Transverse colon (tissue), 4 donors: ENCODE measurements around the gene C10orf71. TPM values are rescaled to one million over a fixed set of nuclear protein-coding genes. Genes with fewer than 3 reads are reported as not detected.

Experiments
- DNase-seq: peaks from one replicate; pipeline ENCODE4 v3.0.0-alpha.2; 2019
- H3K27ac ChIP-seq, 4 donors: fragments of 200-600 bp; sonication (generic); 2 replicates each; pipeline ENCODE4 v1.5.1; 2016 to 2018; ENCODE audit warnings: inconsistent platforms in 4 of 4
- H3K27me3 ChIP-seq: fragments of 200-600 bp; sonication (generic); 2 replicates; pipeline ENCODE4 v1.5.1; 2017; ENCODE audit warnings: inconsistent platforms
- H3K36me3 ChIP-seq, 4 donors: fragments of 200-600 bp; sonication (generic); 2 replicates each; pipeline ENCODE4 v1.5.1; 2017 to 2019; ENCODE audit warnings: inconsistent platforms in 4 of 4
- H3K4me1 ChIP-seq, 4 donors: fragments of 200-600 bp; sonication (generic); 2 replicates each; pipeline ENCODE4 v1.5.1; 2017 to 2020; ENCODE audit warnings: inconsistent platforms in 4 of 4
- H3K4me3 ChIP-seq, 4 donors: fragments of 200-600 bp; sonication (generic); 1 replicate in 1 of 4; 2 replicates in 3 of 4; pipeline versions ENCODE4 v1.5.1 to v1.6.1; 2017 to 2019; ENCODE audit warnings: inconsistent platforms in 4 of 4
- H3K9me3 ChIP-seq, 2 donors: fragments of 200-600 bp; sonication (generic); 2 replicates each; pipeline ENCODE4 v1.5.1; 2017 to 2019; ENCODE audit warnings: inconsistent platforms in 2 of 2
- EP300 ChIP-seq: sonication (generic); formaldehyde crosslinking; IDR thresholded peaks from one replicate; pipeline ENCODE4 v1.6.1; 2017; ENCODE audit warnings: antibody characterized with exemption, low read depth
- POLR2A ChIP-seq: fragments of 450-650 bp; IDR thresholded peaks from one replicate; pipeline ENCODE4 v1.6.1; 2016; ENCODE audit warnings: antibody characterized with exemption, mild to moderate bottlenecking, moderate library complexity
- POLR2AphosphoS5 ChIP-seq, 3 donors: sonication (generic); formaldehyde crosslinking; IDR thresholded peaks; one replicate each; pipeline ENCODE4 v1.6.1; 2016; ENCODE audit warnings: antibody characterized with exemption in 3 of 3
- WGBS, 2 donors: methylation state at CpG; one replicate each; pipeline ENCODE4 v1.1.5; 2018; ENCODE audit warnings: low coverage in 1 of 2; 5-methylcytosine and 5-hydroxymethylcytosine counted together
- in situ Hi-C, 4 donors: fragments of 200-750 bp; cut with MboI; loops; one replicate each; pipeline versions ENCODE4 v1.15.0 to v1.15.1; 2017; ENCODE audit warnings: low sequenced_read_pairs in 3 of 4, low pct_ligation_motif_present in 1 of 4, low pct_unique_long_range_greater_than_20kb in 1 of 4
- intact Hi-C: fragments of 100-400 bp; cut with DNase I; formaldehyde crosslinking; loops from one replicate; pipeline ENCODE4 v1.15.1; 2023; ENCODE audit warnings: low total_unique reads
- total RNA-seq, 4 donors: library from RNA; depleted of rRNA; stranded (reverse); fragments of >200 nt; gene quantifications; one replicate each; pipeline ENCODE4 v1.1.0, GENCODE V29; 2016
- TF ChIP-seq, protein P1 (sequence below), 5 experiments: fragments of 200-600 bp in 3 of 5; fragments of 450-650 bp in 2 of 5; sonication (generic) in 3 of 5; IDR thresholded peaks; 1 replicate in 2 of 5; 2 replicates in 3 of 5; pipeline ENCODE4 v1.5.1; 2016 to 2017; ENCODE audit warnings: antibody characterized with exemption in 5 of 5, inconsistent platforms in 3 of 5, mild to moderate bottlenecking in 2 of 5, moderate library complexity in 1 of 5

C10orf71 gene
- total RNA-seq, 4 donors from 2014 or later: under 0.01 TPM; not detected in 3

GRCh38 chr10:49290131-49290530 lies 8.8 kb upstream of the C10orf71 start:
- DNase-seq: no peak
- TF ChIP-seq EP300 (no peak), POLR2AphosphoS5 (IDR thresholded peaks at IDR 0.05) (no peak), POLR2A (no peak)
- TF ChIP-seq, protein P1, sequence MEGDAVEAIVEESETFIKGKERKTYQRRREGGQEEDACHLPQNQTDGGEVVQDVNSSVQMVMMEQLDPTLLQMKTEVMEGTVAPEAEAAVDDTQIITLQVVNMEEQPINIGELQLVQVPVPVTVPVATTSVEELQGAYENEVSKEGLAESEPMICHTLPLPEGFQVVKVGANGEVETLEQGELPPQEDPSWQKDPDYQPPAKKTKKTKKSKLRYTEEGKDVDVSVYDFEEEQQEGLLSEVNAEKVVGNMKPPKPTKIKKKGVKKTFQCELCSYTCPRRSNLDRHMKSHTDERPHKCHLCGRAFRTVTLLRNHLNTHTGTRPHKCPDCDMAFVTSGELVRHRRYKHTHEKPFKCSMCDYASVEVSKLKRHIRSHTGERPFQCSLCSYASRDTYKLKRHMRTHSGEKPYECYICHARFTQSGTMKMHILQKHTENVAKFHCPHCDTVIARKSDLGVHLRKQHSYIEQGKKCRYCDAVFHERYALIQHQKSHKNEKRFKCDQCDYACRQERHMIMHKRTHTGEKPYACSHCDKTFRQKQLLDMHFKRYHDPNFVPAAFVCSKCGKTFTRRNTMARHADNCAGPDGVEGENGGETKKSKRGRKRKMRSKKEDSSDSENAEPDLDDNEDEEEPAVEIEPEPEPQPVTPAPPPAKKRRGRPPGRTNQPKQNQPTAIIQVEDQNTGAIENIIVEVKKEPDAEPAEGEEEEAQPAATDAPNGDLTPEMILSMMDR (IDR thresholded peaks at IDR 0.05): no peak
- no peaks in the 10 kb centered on the region for H3K4me1 ChIP-seq
- intact Hi-C loops: no loop called here
- H3K36me3 ChIP-seq: no peaks in the 10 kb centered on the region
- H3K27me3 ChIP-seq: no peaks in the 10 kb centered on the region
- in situ Hi-C loops: no loop called here
- H3K9me3 ChIP-seq: no peaks in the 10 kb centered on the region
- no peak overlapping the region for H3K4me3 ChIP-seq
- 67 to 71% methylated on average over 1 of the region's 1 CpG for WGBS, 2 donors
- no peak overlapping the region for H3K27ac ChIP-seq

- no peaks in the 10 kb centered on the region for H3K36me3 ChIP-seq
- 77 to 83% methylated on average over 2 to 3 of the region's 3 CpGs for WGBS, 2 donors
- TF ChIP-seq, protein P1 (IDR thresholded peaks at IDR 0.05): no peak
- TF ChIP-seq POLR2AphosphoS5 (IDR thresholded peaks at IDR 0.05) (no peak), EP300 (no peak), POLR2A (no peak)
- no peaks in the 10 kb centered on the region for H3K9me3 ChIP-seq
- H3K27me3 ChIP-seq: no peaks in the 10 kb centered on the region
- in situ Hi-C loops: no loop called here
- intact Hi-C loops: no loop called here
- no peak for DNase-seq
- no peak overlapping the region for H3K4me3 ChIP-seq
- no peak overlapping the region for H3K27ac ChIP-seq
- H3K4me1 ChIP-seq: no peaks in the 10 kb centered on the region
Observed at GRCh38 chr10:49290607-49291006, 8.4 kb upstream of the C10orf71 start.

- in situ Hi-C loops: no loop called here
- H3K9me3 ChIP-seq: no peaks in the 10 kb centered on the region
- no peak for DNase-seq
- TF ChIP-seq, protein P1 (IDR thresholded peaks at IDR 0.05): no peak
- TF ChIP-seq EP300: no peak
- TF ChIP-seq POLR2AphosphoS5 (IDR thresholded peaks at IDR 0.05): no peak
- no peak for TF ChIP-seq POLR2A
- no peaks in the 10 kb centered on the region for H3K4me1 ChIP-seq
- 63 to 71% methylated on average over 3 to 6 of the region's 6 CpGs for WGBS, 2 donors
- intact Hi-C loops: no loop called here
- no peaks in the 10 kb centered on the region for H3K27me3 ChIP-seq
- H3K27ac ChIP-seq: no peak overlapping the region
- H3K4me3 ChIP-seq: no peak overlapping the region
- H3K36me3 ChIP-seq: no peaks in the 10 kb centered on the region
Observed at GRCh38 chr10:49292565-49293207, 6.3 kb upstream of the C10orf71 start.

- DNase-seq: no peak
- Histone ChIP-seq H3K27me3 (no peaks in the 10 kb centered on the region), H3K4me1 (peaks cover 0 to 3% (median 0%) of the 10 kb centered on the region in 4 donors), H3K4me3 (no peak overlapping the region), H3K36me3 (no peaks in the 10 kb centered on the region), H3K27ac (no peak overlapping the region), H3K9me3 (no peaks in the 10 kb centered on the region)
- WGBS, 2 donors: 68 to 80% methylated on average over 2 to 7 of the region's 7 CpGs
- intact Hi-C loops (no loop called here), in situ Hi-C loops (no loop called here)
- TF ChIP-seq POLR2A (no peak), EP300 (no peak), POLR2AphosphoS5 (IDR thresholded peaks at IDR 0.05) (no peak)
- TF ChIP-seq, protein P1 (IDR thresholded peaks at IDR 0.05): no peak
Observed at GRCh38 chr10:49293208-49293603, 5.8 kb upstream of the C10orf71 start.
